NT2/D1 (cell line): Measurements from ENCODE around the gene CDH4.

Experiments used
- DNase-seq: peaks from one replicate; pipeline ENCODE4 v3.0.0-alpha.2; 2011; ENCODE audit warnings: low read depth, low spot score
- H3K27me3 ChIP-seq: 2 replicates; pipeline ENCODE4 v1.6.0; 2011; ENCODE audit warnings: mild to moderate bottlenecking; ENCODE audit not compliant: insufficient read length, insufficient read depth
- H3K36me3 ChIP-seq: 2 replicates; pipeline ENCODE4 v1.6.1; 2011; ENCODE audit warnings: mild to moderate bottlenecking, low read length, mixed read lengths; ENCODE audit not compliant: insufficient read depth, insufficient read length
- H3K4me1 ChIP-seq: 2 replicates; pipeline ENCODE4 v1.5.1; 2011; ENCODE audit not compliant: insufficient read depth, insufficient read length
- H3K4me3 ChIP-seq: 2 replicates; pipeline ENCODE4 v1.5.1; 2011; ENCODE audit warnings: low read depth; ENCODE audit not compliant: insufficient read length
- H3K9ac ChIP-seq: 2 replicates; pipeline ENCODE4 v1.6.0; 2011; ENCODE audit warnings: low read depth; ENCODE audit not compliant: insufficient read length
- H3K9me3 ChIP-seq: 2 replicates; pipeline ENCODE4 v1.5.1; 2011; ENCODE audit warnings: mild to moderate bottlenecking, low read length; ENCODE audit not compliant: insufficient read depth
- SUZ12 ChIP-seq: IDR thresholded peaks from 2 replicates; pipeline ENCODE4 v1.6.1; 2011; ENCODE audit not compliant: insufficient read length, insufficient read depth; ENCODE audit errors: extremely low read depth
- YY1 ChIP-seq: IDR thresholded peaks from 2 replicates; pipeline ENCODE4 v1.6.1; 2011; ENCODE audit not compliant: insufficient read length, insufficient read depth
- ZNF274 ChIP-seq: IDR thresholded peaks from 2 replicates; pipeline ENCODE4 v1.6.1; 2011; ENCODE audit warnings: mild to moderate bottlenecking, low read depth, low read length

Gene CDH4

DNA sequence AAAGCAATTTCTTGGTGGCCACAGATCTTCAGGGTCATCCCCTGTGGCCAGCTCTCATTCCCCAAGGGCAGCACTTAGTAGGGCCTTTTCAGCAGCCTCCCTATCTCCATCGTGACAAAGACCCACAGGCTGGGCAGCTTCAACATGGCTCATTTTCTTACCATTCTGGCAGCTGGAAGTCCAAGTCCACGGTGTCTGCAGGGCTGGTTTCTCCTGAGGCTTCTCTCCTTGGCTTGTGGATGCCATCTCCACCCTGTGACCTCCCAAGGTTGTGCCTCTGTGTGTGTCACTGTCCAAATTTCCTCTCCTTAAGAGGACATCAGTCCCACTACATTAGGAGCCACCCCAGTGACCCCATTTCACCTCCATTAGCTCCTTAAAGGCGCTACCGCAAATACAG is 161.7 kb downstream of the CDH4 start:
- H3K9me3 ChIP-seq: no peaks in the 10 kb centered on the region; the same call in 1 of the 2 replicates
- H3K36me3 ChIP-seq: no peaks in the 10 kb centered on the region
- no peak for DNase-seq
- H3K27me3 ChIP-seq: peaks cover 70% of the 10 kb centered on the region
- TF ChIP-seq YY1 (no peak), SUZ12 (no peak), ZNF274 (no peak)
- H3K4me1 ChIP-seq: peaks cover 7% of the 10 kb centered on the region
- no peak overlapping the region for H3K4me3 ChIP-seq
- H3K9ac ChIP-seq: no peak overlapping the region

DNA sequence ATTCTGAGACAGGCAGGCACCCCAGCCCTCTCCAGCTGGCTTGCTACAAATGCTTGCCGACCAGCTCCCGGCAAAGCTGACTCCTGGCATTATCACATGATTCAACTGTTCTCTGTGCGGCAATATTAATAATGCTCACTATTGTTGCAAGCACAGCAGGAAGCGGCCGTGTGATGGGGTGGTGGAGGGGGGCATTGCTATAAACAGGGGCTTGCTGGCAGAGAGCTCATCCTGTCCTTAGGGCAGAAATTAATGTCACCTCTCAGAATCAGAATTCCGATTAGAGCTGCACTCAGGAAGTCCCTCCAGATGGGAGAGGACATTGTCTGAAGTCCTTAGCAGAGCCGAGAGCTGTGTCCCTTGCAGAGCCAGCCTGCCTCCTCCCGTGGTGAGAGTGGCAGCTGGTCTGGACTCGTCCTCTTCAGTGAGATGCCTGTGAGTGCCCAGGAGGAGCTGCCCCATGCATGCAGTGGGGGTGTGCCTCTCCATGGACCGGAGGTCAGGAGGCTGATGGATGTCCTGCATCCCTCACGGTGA is 162.5 kb downstream of the CDH4 start:
- no peak for TF ChIP-seq ZNF274
- H3K4me1 ChIP-seq: peaks cover 7% of the 10 kb centered on the region
- H3K9ac ChIP-seq: no peak overlapping the region
- H3K9me3 ChIP-seq: no peaks in the 10 kb centered on the region; the same call in 1 of the 2 replicates
- DNase-seq: no peak
- no peaks in the 10 kb centered on the region for H3K36me3 ChIP-seq
- peaks cover 70% of the 10 kb centered on the region for H3K27me3 ChIP-seq
- H3K4me3 ChIP-seq: no peak overlapping the region

- no peak for DNase-seq
- H3K36me3 ChIP-seq: no peaks in the 10 kb centered on the region
- no peaks in the 10 kb centered on the region for H3K9me3 ChIP-seq
- peaks cover 66% of the 10 kb centered on the region for H3K27me3 ChIP-seq
- peaks cover 7% of the 10 kb centered on the region for H3K4me1 ChIP-seq
- no peak overlapping the region for H3K4me3 ChIP-seq
- no peak for TF ChIP-seq ZNF274
- no peak for TF ChIP-seq SUZ12
- no peak for TF ChIP-seq YY1
- H3K9ac ChIP-seq: no peak overlapping the region
Measured at GRCh38 chr20:61416546-61416945, 164.5 kb downstream of the CDH4 start.

- H3K27me3 ChIP-seq: peaks cover 63% of the 10 kb centered on the region
- H3K36me3 ChIP-seq: no peaks in the 10 kb centered on the region
- H3K4me1 ChIP-seq: peaks cover 7% of the 10 kb centered on the region
- no peak overlapping the region for H3K9ac ChIP-seq
- DNase-seq: no peak
- no peak overlapping the region for H3K4me3 ChIP-seq
- TF ChIP-seq YY1: no peak
- no peaks in the 10 kb centered on the region for H3K9me3 ChIP-seq
Measured at GRCh38 chr20:61417221-61417941, 165.3 kb downstream of the CDH4 start.

- peaks cover 64% of the 10 kb centered on the region for H3K27me3 ChIP-seq
- TF ChIP-seq YY1 (no peak), ZNF274 (no peak), SUZ12 (no peak)
Measured at GRCh38 chr20:61419010-61419409, 166.9 kb downstream of the CDH4 start.

GRCh38 chr20:61419501-61419900 is 167.4 kb downstream of the CDH4 start:
- DNase-seq: no peak
- Histone ChIP-seq H3K27me3 (peaks cover 62% of the 10 kb centered on the region), H3K9me3 (no peaks in the 10 kb centered on the region), H3K4me1 (peaks cover 7% of the 10 kb centered on the region), H3K4me3 (no peak overlapping the region), H3K36me3 (no peaks in the 10 kb centered on the region), H3K9ac (no peak overlapping the region)
- TF ChIP-seq ZNF274: no peak
- TF ChIP-seq SUZ12: no peak
- TF ChIP-seq YY1: no peak

More at GRCh38 chr20:61419010-61419409, 166.9 kb downstream of the CDH4 start:
- no peak overlapping the region for H3K4me3 ChIP-seq
- no peaks in the 10 kb centered on the region for H3K36me3 ChIP-seq
- no peak overlapping the region for H3K9ac ChIP-seq
- no peaks in the 10 kb centered on the region for H3K9me3 ChIP-seq
- peaks cover 7% of the 10 kb centered on the region for H3K4me1 ChIP-seq
- no peak for DNase-seq

DNA sequence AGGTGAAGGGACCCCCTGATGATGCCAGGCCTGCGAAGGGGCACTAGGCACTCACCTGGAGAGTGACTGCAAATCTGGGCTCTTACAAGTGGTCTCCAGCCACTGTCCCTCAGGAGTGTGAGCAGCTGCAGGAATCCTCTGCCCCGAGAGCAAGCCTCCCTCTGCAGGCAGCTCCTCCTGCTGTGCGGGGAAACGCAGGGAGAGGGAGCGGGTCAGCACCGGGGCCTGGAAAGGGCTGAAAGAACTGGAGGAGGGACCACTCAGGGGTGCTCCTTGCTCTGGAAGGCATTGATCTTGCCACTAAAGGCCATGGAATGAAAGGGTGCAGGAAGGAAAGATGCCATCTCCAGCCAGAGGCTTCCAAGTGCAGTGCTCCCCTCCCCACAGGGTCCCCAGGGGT is 168.0 kb downstream of the CDH4 start:
- DNase-seq: no peak

More for the DNA sequence above, 168.0 kb downstream of the CDH4 start:
- H3K36me3 ChIP-seq: no peaks in the 10 kb centered on the region
- peaks cover 58% of the 10 kb centered on the region for H3K27me3 ChIP-seq
- H3K4me1 ChIP-seq: peaks cover 5% of the 10 kb centered on the region
- H3K9me3 ChIP-seq: no peaks in the 10 kb centered on the region
- no peak overlapping the region for H3K4me3 ChIP-seq
- TF ChIP-seq SUZ12: no peak
- no peak for TF ChIP-seq YY1
- TF ChIP-seq ZNF274: no peak
- H3K9ac ChIP-seq: no peak overlapping the region
